A673 (cell line): ENCODE results near the gene AFAP1. TPM values are rescaled to one million over a fixed set of nuclear protein-coding genes. Genes with fewer than 3 reads are reported as not detected.

Experiments used
- BruUV-seq: library from RNA; stranded (reverse); fragments of 400-500 nt; replicated peaks from 2 replicates; lab custom pipeline; 2021; lab: Mats Ljungman, UMichigan
- CTCF ChIA-PET: fragments of 300-600 bp; sonication (Branson Sonifier 250); formaldehyde crosslinking; loops from one replicate; lab custom pipeline; 2022; ENCODE audit warnings: antibody characterized with exemption; lab: Charles Lee
- POLR2A ChIA-PET: fragments of 300-600 bp; sonication (Branson Sonifier 250); formaldehyde crosslinking; loops from one replicate; lab custom pipeline; 2022; ENCODE audit warnings: antibody characterized with exemption; ENCODE audit not compliant: low non-redundant PET; lab: Charles Lee
- DNase-seq: peaks from one replicate; pipeline ENCODE4 v3.0.0-alpha.2; 2015; ENCODE audit warnings: low spot score
- H3K27ac ChIP-seq: fragments of 200-600 bp; sonication (generic); 2 replicates; pipeline ENCODE4 v1.5.1; 2016; ENCODE audit warnings: mixed run types, low read depth, mild to moderate bottlenecking, mixed read lengths, antibody characterized with exemption, low read length; ENCODE audit not compliant: poor library complexity, severe bottlenecking
- H3K27me3 ChIP-seq: fragments of 200-600 bp; sonication (generic); replicated peaks from 2 replicates; pipeline ENCODE4 v1.6.1; 2017; ENCODE audit warnings: mixed run types, low read depth, mild to moderate bottlenecking, mixed read lengths, antibody characterized with exemption, low read length; ENCODE audit not compliant: insufficient read depth, poor library complexity
- H3K36me3 ChIP-seq: fragments of 200-600 bp; sonication (generic); 2 replicates; pipeline ENCODE4 v1.6.1; 2016; ENCODE audit warnings: mixed run types, mild to moderate bottlenecking, mixed read lengths, antibody characterized with exemption, low read length; ENCODE audit not compliant: insufficient read depth, poor library complexity, severe bottlenecking
- H3K4me1 ChIP-seq: fragments of 200-600 bp; sonication (generic); 2 replicates; pipeline ENCODE4 v1.6.1; 2017; ENCODE audit warnings: mixed run types, mild to moderate bottlenecking, mixed read lengths, antibody characterized with exemption, low read length; ENCODE audit not compliant: insufficient read depth, poor library complexity, severe bottlenecking
- H3K4me3 ChIP-seq: fragments of 200-600 bp; sonication (generic); 2 replicates; pipeline ENCODE4 v1.5.1; 2016; ENCODE audit warnings: low read depth, mixed run types, mild to moderate bottlenecking, mixed read lengths, low read length; ENCODE audit not compliant: poor library complexity, severe bottlenecking
- H3K9me3 ChIP-seq: fragments of 200-600 bp; sonication (generic); 2 replicates; pipeline ENCODE4 v1.6.1; 2016; ENCODE audit warnings: mixed run types, low read depth, mild to moderate bottlenecking, mixed read lengths, antibody characterized with exemption, low read length; ENCODE audit not compliant: poor library complexity, severe bottlenecking
- CTCF ChIP-seq: fragments of 300-800, 200-600 bp; sonication (generic); conservative IDR thresholded peaks from 2 replicates; pipeline ENCODE4 v1.5.1; 2017; ENCODE audit warnings: low read depth, mild to moderate bottlenecking, antibody characterized with exemption, low read length, moderate library complexity, mixed read lengths
- EZH2 ChIP-seq: fragments of 200-600 bp; sonication (generic); IDR thresholded peaks from 2 replicates; pipeline ENCODE4 v1.6.1; 2017; ENCODE audit warnings: borderline replicate concordance, low read depth, mild to moderate bottlenecking, mixed read lengths, antibody characterized with exemption, low read length; ENCODE audit not compliant: poor library complexity, severe bottlenecking
- intact Hi-C: fragments of 100-400 bp; cut with micrococcal nuclease; formaldehyde crosslinking; loops from one replicate; pipeline ENCODE4 v1.10.0; 2022; ENCODE audit not compliant: unreplicated experiment
- total RNA-seq: library from RNA; stranded (reverse); gene quantifications from 2 replicates; pipeline ENCODE4 v1.2.3, GENCODE V29; 2021

Gene AFAP1
- total RNA-seq, 1 experiment from 2014 or later: 42.6 TPM

DNA sequence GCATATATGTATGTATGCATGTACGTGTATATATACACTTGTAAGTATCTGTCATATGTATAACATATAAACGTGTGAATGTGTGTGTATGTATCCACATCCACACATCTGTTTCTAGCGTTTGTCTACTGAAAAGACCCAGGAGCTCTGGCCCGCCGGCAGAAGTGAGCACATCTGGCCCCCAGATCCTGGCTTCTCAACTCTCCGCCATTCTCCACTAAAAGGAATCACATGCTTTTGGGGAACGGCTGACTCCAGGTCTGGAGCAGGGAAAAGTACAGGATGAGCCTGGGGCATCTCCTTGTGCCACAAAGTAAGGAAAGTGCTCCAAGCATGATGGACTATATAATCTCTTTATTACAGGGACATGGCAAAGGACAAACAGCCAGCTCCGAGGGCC, 143.7 kb downstream of the AFAP1 start:
- no peaks in the 10 kb centered on the region for H3K4me1 ChIP-seq
- CTCF ChIA-PET: interaction anchor here (0.7 kb wide), 1 partner anchor 322 kb away, joined by 3 read pairs; no protein-coding TSS in a partner anchor
- DNase-seq: no peak
- no peak for TF ChIP-seq CTCF
- no peak for TF ChIP-seq EZH2
- H3K9me3 ChIP-seq: no peaks in the 10 kb centered on the region
- no peak overlapping the region for H3K27ac ChIP-seq
- H3K36me3 ChIP-seq: peaks cover 32% of the 10 kb centered on the region
- no peaks in the 10 kb centered on the region for H3K27me3 ChIP-seq
- no TSS peak for BruUV-seq
- POLR2A ChIA-PET: no interaction called here
- no peak overlapping the region for H3K4me3 ChIP-seq
- intact Hi-C loops: no loop called here

DNA sequence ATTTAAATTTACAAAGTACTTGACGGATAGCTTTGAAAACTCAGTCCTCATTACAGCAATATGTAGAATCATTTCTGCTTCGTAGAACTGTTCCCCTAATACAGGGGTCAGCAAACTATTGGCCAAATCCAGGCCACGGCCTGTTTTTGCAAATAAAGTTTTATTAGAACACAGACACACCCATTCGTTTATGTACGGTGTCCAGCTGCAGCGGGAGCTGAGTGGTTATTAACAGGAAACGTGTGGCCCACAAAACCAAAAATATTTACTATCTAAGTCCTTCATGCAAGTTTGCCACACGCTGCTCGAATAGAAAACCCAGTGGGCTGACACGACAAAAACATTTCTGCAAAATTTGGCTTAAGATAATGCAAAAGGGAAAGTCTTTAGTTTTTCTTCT, 146.5 kb downstream of the AFAP1 start:
- no peaks in the 10 kb centered on the region for H3K4me1 ChIP-seq
- no peak overlapping the region for H3K4me3 ChIP-seq
- POLR2A ChIA-PET: no interaction called here
- no peak for DNase-seq
- CTCF ChIA-PET: interaction anchor here (1.8 kb wide), 1 partner anchor 9 kb away, joined by 4 read pairs; no protein-coding TSS in a partner anchor
- intact Hi-C loops: no loop called here
- peaks cover 5% of the 10 kb centered on the region for H3K36me3 ChIP-seq
- H3K9me3 ChIP-seq: no peaks in the 10 kb centered on the region
- H3K27me3 ChIP-seq: no peaks in the 10 kb centered on the region
- TF ChIP-seq CTCF (no peak), EZH2 (no peak)
- H3K27ac ChIP-seq: no peak overlapping the region
- no TSS peak for BruUV-seq

- H3K27me3 ChIP-seq: no peaks in the 10 kb centered on the region
- intact Hi-C loops: no loop called here
- no peak overlapping the region for H3K4me3 ChIP-seq
- BruUV-seq: no TSS peak
- no peaks in the 10 kb centered on the region for H3K4me1 ChIP-seq
- no peak overlapping the region for H3K27ac ChIP-seq
- DNase-seq: no peak
- H3K36me3 ChIP-seq: peaks cover 5% of the 10 kb centered on the region
- CTCF ChIA-PET: interaction anchor here (1.8 kb wide), 1 partner anchor 10 kb away, joined by 4 read pairs; no protein-coding TSS in a partner anchor
- no peak for TF ChIP-seq EZH2
- H3K9me3 ChIP-seq: no peaks in the 10 kb centered on the region
- POLR2A ChIA-PET: no interaction called here
These were observed 147.0 kb downstream of the AFAP1 start for GRCh38 chr4:7792616-7793015.

DNA sequence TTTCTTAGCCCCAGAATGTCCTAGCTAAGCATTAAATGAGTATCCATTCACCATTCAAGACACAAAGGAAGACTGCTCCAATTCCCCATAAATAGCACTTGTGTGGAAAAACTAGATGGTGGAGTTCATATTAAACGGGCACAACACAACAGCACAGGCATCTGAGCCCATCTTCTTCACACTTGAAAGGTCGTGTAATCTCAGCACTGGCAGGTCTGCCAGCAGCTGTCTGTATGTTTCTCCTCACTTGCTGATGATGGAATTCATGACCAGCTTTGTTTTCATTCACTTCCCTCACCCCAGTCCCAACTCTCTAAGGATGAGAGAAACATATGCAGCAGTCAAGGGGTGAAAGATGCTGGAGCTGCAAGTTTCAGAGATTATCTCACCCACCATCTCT, 148.7 kb downstream of the AFAP1 start:
- no peak overlapping the region for H3K4me3 ChIP-seq
- no peak for DNase-seq
- no peaks in the 10 kb centered on the region for H3K27me3 ChIP-seq
- H3K9me3 ChIP-seq: no peaks in the 10 kb centered on the region
- intact Hi-C loops: no loop called here
- H3K36me3 ChIP-seq: peaks cover 5% of the 10 kb centered on the region
- ChIA-PET CTCF (interaction anchor here (0.5 to 1.4 kb wide), 2 partner anchors 12 to 29 kb away, joined by 3 to 5 read pairs; no protein-coding TSS in a partner anchor), POLR2A (no interaction called here)
- H3K4me1 ChIP-seq: no peaks in the 10 kb centered on the region
- TF ChIP-seq CTCF (no peak), EZH2 (no peak)
- BruUV-seq: no TSS peak
- H3K27ac ChIP-seq: no peak overlapping the region
